Measurements from ENCODE around the gene FAM32A.

FAM32A gene

DNA sequence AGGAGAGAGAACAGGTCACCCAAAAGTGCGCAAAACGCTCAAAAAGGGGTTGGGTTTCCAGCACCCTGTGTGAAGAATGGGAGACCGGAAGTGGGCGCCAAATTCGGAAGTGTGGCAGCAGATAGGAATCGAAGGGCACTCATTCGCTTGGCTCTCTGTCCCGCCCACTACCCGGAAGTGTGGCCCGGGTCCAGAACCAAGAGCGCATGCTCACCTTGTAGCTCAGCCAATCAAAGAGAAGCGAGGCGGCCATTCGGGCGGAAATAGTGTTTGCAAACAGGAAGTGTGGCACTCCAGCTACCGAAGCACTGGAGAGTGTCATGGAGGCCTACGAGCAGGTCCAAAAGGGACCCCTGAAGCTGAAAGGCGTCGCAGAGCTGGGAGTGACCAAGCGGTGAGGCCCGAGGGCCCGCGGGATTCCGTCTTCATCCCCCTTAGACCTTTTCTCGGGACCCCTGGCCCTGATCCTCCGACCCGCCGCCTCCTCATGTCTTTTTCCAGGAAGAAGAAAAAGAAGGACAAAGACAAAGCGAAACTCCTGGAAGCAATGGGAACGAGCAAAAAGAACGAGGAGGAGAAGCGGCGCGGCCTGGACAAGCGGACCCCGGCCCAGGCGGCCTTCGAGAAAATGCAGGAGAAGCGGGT, at the start of gene FAM32A:
TSS of gene FAM32A (plus strand) at position 288 of the 645 bp plus-strand sequence. CDS start at position 321, 33 bp downstream.
- peak; percentile 100 for DNase-seq (ENCODE audit: low spot score)

DNA sequence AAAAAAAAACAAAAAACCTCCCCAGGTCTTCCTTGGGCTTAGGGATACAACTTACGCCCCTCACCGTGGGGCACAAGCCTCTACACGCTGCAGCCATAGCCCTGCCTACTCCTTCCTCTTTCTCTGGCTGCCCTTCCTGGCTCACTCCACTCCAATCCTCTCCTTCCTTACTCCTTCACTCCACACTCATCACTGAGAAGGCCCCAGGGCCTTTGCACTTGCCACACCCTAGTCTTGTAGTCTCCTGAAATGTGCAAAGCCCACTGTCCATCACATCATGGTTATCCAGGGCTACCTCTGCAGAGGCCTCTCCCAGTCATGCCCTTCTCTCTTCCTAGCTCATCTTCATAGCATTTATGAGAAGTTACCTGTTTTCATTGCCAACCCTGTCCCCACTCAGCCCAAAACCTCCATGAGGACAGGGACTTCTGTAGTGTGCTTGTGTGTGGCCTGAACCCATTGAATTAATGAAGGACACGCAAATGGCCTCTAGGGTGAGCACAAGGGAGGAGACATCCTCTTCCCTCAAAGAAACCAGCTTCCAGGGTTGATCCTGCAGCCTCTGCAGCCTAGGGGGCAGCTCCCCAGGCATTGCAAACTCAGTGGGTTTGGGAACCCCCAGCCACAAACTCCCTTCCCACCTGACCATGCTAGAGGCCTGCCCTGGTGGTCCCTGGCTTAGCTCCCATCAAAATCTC, 49.6 kb upstream of the FAM32A start:
- no peak for DNase-seq (ENCODE audit: low spot score)

DNA sequence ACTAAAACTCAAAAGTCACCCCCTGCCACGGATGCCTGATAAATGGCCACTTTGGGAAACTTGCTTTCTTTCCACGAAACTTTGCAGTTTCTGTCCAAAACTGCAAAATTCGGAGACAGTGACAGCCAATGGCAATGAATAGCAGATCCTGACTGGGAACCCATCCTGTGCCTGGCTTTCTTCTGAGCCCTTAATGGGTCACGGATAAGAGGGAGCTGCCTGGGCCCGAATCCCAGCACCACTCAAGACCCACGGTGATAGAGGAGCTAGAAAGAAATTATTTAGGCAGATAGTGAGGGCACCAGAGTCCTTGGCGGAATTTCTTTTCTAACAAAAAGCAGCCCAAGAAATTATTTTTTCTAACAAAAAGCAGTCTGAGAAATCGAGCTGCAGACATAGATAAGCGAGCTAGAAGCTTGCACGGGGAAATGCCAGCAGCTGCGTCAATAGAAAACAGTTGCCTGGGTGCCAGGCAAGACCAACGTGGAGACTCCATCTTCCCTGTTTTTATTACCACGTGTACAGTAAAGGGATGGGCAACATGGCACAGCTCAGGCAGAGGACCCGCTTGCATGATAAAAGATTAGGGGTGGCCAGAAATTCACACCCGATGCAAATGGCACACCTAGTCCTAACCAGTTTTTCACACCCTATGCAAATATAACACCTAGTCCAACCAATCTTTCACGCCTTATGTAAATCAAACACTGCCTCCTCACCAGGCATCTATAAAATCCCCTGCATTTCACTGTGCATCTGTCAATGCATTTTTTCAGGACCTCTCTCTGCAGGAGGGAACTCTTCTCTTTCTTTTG, 48.8 kb upstream of the FAM32A start:
- DNase-seq (ENCODE audit: low spot score), result no peak

DNA sequence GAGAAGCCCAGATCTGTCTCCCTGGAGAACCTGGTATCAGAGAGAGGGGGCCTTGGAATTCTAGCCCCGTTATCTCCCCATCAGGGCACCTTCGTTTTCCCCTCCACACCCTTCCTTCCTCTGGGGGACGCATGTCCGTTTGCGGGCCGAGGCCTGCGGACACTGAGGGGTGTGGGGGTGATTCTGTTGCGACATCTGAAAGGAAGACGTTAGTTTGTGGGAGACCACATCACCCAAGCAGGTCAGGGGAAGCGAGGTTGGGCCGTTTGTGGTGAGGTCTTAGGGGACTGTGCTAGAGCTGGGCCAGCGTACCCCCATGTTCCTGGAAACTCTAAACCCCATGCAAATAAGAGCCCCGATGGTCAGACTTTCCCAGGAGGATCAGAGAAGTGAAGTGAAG, 45.5 kb upstream of the FAM32A start:
- no peak for DNase-seq (ENCODE audit: low spot score)

DNA sequence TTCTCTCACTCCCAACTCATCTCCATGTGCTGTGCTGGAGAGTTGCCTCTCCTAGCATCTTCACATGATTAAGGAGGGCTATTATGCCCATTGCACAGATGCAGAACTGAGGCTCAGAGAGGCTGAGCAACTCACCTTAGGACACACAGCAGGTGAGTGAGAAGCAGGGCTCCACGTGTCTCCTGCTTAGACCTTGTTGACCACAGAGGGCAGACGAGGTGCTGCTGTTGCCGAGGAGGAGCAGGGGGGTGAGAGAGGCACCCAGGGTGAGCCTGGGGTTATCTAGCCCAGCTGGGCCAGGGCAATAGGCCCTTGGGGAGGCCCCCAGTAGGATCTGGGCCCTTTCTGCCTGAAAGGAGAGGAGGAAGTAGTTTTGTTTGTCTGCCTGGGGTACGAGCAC, 44.2 kb upstream of the FAM32A start:
- no peak for DNase-seq (ENCODE audit: low spot score)

DNA sequence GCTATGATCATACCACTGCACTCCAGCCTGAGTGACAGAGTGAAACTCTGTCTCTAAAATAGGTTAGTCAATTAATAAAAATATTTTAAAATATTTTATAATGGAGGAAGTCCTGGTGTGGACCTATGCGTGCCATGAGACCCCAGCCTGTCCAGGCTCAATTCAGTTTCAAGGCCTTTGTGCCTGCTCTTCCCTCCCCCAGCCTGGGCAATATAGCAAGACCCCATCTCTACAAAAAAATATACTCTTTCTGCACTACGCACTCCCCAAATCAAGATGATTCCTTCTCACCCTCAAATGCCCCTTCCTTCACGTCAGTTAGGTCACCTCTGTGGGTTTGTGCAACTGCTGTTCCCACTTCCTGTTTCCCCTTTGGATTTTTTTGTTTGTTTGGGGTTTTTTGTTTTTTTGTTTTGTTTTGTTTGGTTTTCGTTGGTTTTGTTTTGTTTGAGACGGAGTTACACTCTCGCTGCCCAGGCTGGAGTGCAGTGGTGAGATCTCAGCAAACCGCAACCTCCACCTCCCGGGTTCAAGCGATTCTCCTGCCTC, 43.1 kb upstream of the FAM32A start:
- no peak for DNase-seq (ENCODE audit: low spot score)

DNA sequence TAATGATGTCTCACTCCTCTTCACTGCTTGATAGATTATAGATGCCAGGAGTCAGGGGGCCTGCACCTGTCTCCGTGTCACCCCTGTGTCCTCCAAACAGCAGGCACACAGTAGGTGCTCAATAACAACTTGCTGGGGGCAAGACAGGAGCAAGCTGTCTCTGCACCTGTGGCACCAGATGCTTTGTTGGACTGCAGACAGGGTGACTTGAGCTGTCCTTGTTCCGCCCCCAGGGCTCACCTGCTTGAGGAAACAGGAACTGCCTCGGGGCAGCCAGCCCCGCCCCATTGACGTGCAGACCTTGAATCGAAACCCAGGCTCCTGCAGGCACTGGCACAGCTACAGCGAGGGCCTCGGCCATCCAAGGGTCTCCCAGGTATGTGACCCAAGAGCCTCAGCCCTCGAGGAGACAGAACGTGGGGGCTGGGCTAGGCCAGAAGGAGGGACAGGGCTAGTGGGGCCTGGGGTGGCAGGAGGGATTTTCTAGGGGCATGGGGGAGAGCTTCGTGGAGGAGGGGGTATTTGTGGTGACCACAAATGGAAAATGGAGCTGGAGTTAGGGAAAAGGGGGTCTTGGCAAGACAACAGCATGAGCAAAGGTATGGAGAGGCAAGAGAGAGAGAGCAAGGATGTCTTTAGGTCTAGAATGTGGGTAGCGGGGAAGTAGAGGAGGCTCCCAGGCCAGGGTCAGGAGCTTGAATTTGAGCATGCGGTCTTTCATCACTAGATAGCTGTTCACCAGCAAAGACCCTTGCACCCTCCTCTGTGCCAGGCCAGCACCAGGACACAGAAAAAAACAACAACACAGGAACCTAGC, 41.6 kb upstream of the FAM32A start, which contains the start of gene HSH2D:
TSS of gene HSH2D (plus strand) at position 287 of the 817 bp plus-strand sequence. CDS start 5,066 bp downstream, outside the sequence.
- DNase-seq (ENCODE audit: low spot score), result no peak

DNA sequence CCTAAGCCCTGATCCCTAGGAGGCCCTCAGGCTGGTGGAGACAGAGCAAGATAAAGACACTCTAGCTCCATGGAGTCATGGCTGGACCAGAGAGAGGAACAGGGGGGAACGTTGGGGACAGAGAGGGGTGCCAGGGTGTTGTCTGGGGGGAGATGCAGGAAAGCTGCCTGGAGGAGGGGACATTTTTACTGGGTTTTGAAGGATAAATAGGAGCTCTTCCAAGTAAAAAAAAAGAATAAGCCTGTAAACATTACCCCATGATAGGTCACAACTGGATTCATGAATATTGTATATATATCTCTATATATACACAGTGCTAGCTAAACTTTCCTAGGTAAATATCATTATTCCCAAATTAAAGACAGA, 41.0 kb upstream of the FAM32A start:
- DNase-seq (ENCODE audit: low spot score), result no peak

DNA sequence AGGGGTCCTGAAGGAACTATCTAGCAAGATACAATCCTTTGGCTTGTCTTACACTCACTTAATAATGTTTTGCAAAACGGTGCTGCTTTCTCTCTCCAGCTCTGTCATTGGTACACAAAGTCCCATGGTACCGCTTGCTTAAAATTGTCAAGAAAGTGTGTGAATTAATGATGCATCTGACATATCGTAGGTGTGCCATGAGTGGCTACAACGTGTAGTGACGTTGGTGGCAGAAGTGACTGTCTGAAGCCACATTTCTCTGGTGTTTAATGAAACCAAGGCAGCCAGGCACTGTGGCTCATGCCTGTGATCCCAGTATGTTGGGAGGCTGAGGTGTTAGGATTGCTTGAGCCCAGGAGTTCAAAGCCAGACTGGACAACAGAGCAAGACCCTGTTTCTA, 39.1 kb upstream of the FAM32A start:
- no peak for DNase-seq (ENCODE audit: low spot score)

DNA sequence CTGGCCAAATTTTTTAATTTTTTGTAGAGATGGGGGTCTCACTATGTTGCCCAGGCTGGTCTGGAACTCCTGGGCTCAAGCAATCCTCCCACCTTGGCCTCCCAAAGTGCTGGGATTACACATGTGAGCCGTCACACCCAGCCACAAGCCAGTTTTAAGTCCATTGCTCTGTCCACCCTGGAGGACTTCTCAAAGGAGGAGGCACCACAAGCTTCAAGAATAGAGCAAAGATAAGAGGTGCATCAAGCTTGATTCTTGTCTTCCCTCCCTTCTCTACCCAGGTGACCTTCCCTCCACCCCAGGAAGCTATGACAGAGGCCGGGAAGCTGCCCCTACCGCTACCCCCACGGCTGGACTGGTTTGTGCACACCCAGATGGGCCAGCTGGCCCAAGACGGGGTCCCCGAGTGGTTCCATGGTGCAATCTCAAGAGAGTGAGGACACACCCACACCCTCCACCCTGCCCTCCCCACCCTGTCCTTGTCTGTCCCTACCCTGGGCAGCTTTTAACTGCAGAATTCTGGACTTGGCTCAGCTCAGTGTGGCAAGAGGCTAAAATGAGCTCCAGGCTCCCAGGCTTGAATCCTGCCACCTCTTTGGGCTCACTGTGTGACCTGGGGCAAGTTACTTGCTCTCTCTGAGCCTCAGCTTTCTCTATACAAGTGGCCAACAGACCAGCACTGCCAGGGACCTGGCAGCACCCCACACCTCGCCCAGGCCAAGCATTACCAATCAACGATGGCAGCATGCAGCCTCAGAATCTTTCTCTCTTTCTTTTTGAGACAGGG, 36.6 kb upstream of the FAM32A start:
- DNase-seq (ENCODE audit: low spot score), result no peak

DNA sequence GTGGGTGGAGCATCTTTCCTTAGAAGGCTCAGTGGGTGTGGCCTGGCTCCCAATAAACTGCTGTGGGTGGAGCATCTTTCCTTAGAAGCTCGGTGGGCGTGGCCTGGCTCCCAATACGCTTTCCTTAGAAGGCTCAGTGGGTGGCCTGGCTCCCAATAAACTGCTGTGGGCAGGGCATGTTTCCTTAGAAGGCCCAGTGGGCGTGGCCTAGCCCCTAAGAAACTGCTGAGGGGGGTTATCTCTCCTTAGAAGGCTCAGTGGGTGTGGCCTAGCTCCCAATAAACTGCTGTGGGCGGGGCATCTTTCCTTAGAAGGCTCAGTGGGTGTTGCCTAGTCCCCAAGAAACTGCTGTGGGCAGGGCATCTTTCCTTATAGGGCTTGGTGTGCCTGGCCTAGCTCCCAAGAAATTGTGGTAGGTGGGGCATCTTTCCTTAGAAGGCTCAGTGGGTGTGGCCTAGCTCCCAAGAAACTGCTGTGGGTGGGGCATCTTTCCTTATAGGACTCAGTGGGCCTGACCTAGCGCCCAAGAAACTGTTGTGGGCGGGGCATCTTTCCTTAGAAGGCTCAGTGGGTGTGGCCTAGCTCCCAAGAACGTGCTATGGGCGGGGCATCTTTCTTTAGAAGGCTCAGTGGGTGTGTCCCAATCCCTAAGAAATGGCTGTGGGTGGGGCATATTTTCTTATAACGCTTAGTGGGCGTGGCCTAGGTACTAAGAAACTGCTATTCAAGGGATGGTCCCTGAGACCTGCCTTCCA, 31.5 kb upstream of the FAM32A start:
- DNase-seq (ENCODE audit: low spot score), result no peak

DNA sequence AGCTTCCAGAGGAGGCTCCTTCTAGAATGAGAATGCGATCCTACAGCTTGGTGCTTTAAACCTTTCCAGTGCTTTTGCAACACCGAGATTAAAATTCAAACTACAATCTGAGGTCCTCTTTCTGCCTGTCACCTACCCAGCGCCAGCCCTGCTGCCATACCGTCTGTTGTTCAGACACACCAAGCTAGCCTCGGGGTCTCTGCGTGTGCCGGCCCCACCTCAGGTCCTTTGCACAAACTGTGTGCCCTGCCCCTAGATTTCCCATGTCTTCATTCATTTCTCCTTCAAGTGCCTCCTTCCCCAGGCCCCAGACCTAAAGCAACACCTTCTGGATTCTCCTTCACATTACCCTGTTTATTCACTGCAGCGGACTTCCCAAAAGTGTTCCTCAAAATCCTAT, 30.7 kb upstream of the FAM32A start:
- DNase-seq (ENCODE audit: low spot score), result no peak

DNA sequence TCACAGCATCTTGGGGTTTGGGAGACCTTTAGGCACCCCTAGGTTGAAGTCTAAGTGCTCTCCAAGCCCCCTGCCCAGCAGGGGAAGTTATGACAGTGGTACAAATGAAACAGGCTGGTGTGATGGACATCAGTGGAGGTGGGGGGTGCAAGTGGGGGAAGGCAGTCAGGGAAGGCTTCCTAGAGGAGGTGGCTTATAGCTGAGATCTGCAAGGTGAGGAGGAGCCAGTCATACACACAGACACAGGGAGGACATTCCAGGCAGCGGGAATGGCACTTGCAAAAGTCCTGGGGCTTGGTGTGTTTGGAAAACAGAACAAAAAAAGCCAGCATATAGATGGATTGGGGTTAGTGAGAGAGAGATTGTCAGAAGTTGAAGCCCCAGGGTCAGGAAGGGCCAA, 30.1 kb upstream of the FAM32A start:
- DNase-seq (ENCODE audit: low spot score), result no peak

DNA sequence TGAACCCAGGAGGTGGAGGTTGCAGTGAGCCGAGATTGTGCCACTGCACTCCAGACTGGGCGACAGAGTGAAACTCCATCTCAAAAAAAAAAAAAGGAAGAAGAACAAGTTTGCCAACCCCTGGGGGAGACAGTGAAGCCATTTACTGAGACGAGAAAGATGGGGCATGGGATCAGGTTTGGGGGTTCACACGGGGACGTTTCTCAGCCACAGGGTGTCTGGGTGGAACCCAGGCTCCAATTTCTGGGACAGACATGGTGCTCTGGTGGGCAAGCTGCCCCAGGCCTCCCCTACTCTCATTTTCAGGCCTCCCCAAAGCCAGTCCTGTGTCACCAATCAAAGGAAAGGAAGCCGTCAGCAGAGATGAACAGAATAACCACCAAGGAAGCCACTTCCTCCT, 28.3 kb upstream of the FAM32A start:
- no peak for DNase-seq (ENCODE audit: low spot score)

DNA sequence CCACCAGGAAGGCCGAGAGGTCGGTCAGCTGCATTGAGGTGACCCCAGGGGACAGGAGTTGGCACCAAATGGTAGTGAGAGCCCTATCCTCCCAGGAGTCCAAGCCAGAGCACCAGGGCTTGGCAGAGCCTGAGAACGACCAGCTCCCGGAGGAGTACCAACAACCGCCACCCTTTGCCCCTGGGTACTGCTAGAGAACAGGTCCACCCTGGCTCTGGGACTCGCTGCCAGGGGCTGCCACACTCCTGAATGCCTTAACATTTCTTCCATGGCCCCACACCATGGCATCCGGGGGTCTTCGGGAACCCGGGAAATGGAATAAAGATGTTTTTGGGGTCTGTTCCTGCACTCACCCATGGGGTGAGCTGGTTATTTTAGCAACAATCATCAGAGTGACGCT, 27.6 kb upstream of the FAM32A start:
- no peak for DNase-seq (ENCODE audit: low spot score)

DNA sequence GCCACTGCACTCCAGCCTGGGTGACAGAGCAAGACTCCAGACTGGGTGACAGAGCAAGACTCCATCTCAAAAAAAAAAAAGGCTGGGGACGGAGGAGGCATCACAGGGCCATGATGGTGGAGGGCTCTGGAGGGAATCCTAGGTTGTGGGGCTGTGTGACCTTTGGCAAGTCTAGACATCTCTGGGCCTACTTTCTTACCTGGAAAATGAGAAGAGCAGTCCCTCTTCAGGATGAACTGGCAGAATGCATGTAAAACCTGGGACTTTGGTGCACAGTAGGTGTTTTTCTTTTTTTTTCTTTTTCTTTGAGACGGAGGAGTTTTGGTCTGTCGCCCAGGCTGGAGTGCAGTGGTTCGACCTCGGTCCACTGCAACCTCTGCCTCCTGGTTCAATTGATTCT, 25.6 kb upstream of the FAM32A start:
- no peak for DNase-seq (ENCODE audit: low spot score)

DNA sequence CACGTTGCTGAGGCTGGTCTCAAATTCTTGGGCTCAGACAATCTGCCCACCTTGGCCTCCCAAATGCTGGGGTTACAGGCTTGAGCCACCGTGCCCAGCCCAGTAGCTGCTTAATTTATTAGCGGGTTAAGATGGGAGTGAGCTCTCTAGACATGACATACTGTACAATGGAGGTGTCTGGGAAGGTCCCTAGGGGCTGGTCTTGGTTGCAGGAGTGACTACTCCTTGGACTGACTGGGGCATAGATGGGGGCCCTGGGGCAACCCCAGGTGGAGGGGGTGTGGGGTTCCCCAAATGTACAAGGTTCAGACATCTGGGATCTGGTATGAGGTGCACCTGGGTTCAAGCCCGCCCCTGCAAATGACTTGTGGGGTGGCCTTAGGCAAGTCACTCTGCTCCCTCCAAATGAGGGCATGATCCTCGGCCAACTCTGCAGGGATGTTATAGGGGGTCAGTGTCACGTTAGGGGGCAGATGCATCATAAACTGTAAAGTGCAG, 24.7 kb upstream of the FAM32A start:
- no peak for DNase-seq (ENCODE audit: low spot score)

DNA sequence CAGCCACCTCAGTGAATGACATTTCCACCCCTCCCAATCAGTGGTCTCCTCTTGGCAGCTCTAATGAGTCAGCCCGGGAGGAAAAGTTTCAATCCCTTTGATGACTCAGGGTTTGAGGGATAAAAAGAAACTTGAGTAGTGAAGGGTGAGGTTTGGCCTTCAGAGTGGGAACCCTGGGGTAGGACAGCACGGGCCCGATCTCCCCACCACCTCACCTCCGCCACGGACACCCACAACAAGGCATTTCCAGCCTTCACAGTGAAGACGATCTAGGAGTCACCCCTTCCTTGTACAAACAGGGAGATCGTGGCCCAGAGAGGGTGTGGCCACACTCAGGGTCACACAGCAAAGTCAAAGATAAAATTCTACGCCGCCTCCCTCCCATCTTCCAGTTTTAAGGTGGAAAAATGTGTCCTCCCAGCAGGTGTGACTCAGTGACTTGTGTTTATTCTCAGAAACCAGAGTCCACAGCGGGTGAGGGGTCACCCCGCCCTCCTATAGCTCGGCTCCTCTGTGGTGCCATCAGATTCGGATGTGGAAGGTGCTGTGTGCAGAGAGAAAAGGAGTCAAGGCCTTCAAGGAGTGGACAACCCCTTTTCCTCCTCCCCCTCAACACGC, 24.2 kb upstream of the FAM32A start:
- no peak for DNase-seq (ENCODE audit: low spot score)

DNA sequence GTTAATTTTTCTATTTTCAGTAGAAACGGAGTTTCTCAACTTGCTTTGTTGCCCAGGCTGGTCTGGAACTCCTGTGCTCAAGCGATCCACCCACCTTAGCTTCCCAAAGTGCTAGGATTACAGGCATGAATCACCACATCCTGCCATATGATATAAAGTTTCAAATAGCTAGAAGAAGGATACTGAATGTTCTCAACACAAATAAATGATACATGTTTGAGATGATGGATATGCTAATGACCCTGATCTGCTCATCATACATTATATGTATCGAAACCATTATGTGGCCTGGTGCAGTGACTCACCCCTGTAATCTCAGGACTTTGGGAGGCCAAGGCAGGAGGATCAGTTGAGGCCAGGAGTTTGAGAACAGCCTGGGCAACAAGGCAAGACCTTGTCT, 23.4 kb upstream of the FAM32A start:
- no peak for DNase-seq (ENCODE audit: low spot score)
